Esophagus squamous epithelium (tissue), 5 donors: Measurements from ENCODE around the gene PRPF38B. TPM values are rescaled to one million over a fixed set of nuclear protein-coding genes. Genes with fewer than 3 reads are reported as not detected.

Experiments
- DNase-seq: peaks from one replicate; lab custom pipeline; 2025; lab: John Stamatoyannopoulos, UW
- H3K27ac ChIP-seq, 4 donors: fragments of 200-600 bp; sonication (generic); one replicate each; pipeline ENCODE4 v1.5.1; 2016 to 2019; ENCODE audit warnings: mild to moderate bottlenecking in 1 of 4
- H3K27me3 ChIP-seq, 4 donors: fragments of 200-600 bp; sonication (generic); 1 replicate in 3 of 4; 2 replicates in 1 of 4; pipeline versions ENCODE4 v1.5.1 to v1.6.0; 2017 to 2021; ENCODE audit warnings: antibody characterized with exemption in 1 of 4
- H3K36me3 ChIP-seq, 3 donors: fragments of 200-600 bp; sonication (generic); one replicate each; pipeline ENCODE4 v1.5.1; 2016 to 2019
- H3K4me1 ChIP-seq, 3 donors: fragments of 200-600 bp; sonication (generic); one replicate each; pipeline ENCODE4 v1.5.1; 2017 to 2019
- H3K4me3 ChIP-seq, 4 donors: fragments of 200-600 bp; sonication (generic); 1 replicate in 3 of 4; 2 replicates in 1 of 4; pipeline ENCODE4 v1.5.1; 2016 to 2019; ENCODE audit warnings: mild to moderate bottlenecking in 2 of 4, moderate library complexity in 1 of 4
- H3K9me3 ChIP-seq, 3 donors: fragments of 200-600 bp; sonication (generic); one replicate each; pipeline ENCODE4 v1.5.1; 2016 to 2019
- CTCF ChIP-seq, 6 experiments: fragments of 450-650 bp in 4 of 6; fragments of 200-600 bp in 2 of 6; sonication (generic) in 2 of 6; IDR thresholded peaks; one replicate each; pipeline ENCODE4 v1.5.1; 2016 to 2019; ENCODE audit warnings: antibody characterized with exemption in 6 of 6, mild to moderate bottlenecking in 4 of 6, moderate library complexity in 4 of 6
- POLR2A ChIP-seq, 4 donors: fragments of 450-650 bp; IDR thresholded peaks; one replicate each; pipeline ENCODE4 v1.6.1; 2017; ENCODE audit warnings: antibody characterized with exemption in 4 of 4, mild to moderate bottlenecking in 4 of 4, moderate library complexity in 3 of 4
- WGBS, 2 donors: methylation state at CpG; one replicate each; pipeline ENCODE4 v1.1.5; 2018; 5-methylcytosine and 5-hydroxymethylcytosine counted together
- intact Hi-C: fragments of 100-400 bp; cut with DNase I; formaldehyde crosslinking; loops from one replicate; pipeline ENCODE4 v1.15.0; 2022
- total RNA-seq, 4 donors: library from RNA; depleted of rRNA; stranded (reverse); fragments of >200 nt; gene quantifications; one replicate each; pipeline ENCODE4 v1.1.0, GENCODE V29; 2016
- donor health status: DM: yes; HTN: yes; CAD: no.

The PRPF38B gene
- 10 to 100 TPM; 14.4 to 38.1 (median 27.2) TPM for total RNA-seq

GRCh38 chr1:108691942-108692723 is at the start of gene PRPF38B:
PRPF38B (plus strand) TSS chr1:108692310; CDS start chr1:108692592, 282 bp downstream.
- Histone ChIP-seq H3K36me3 (peaks cover 0 to 19% (median 0%) of the 10 kb centered on the region in 3 donors), H3K9me3 (no peaks in the 10 kb centered on the region), H3K27ac (peak within 1 kb of the TSS; percentile 95 to 99 (median 98)), H3K27me3 (no peaks in the 10 kb centered on the region), H3K4me3 (peak within 1 kb of the TSS; percentile 75 to 92 (median 88)), H3K4me1 (peaks cover 7 to 47% (median 15%) of the 10 kb centered on the region in 3 donors)
- TF ChIP-seq POLR2A (IDR thresholded peaks at IDR 0.05) (peak in 3 of 4 donors; percentile 31 to 97 (median 85)), CTCF (IDR thresholded peaks at IDR 0.05) (no peak)
- intact Hi-C loops, result no loop called here
- WGBS, 2 donors, result 0% methylated on average over 4 to 8 of the region's 59 CpGs
- peak; percentile 79 for DNase-seq

GRCh38 chr1:108643492-108644335 is 48.4 kb upstream of the PRPF38B start:
- Histone ChIP-seq H3K27ac (no peak overlapping the region), H3K27me3 (no peaks in the 10 kb centered on the region), H3K4me3 (no peak overlapping the region), H3K4me1 (peaks cover 7 to 24% (median 11%) of the 10 kb centered on the region in 3 donors), H3K36me3 (no peaks in the 10 kb centered on the region), H3K9me3 (no peaks in the 10 kb centered on the region)
- no peak for DNase-seq
- TF ChIP-seq CTCF (IDR thresholded peaks at IDR 0.05) (peak; percentile 21 to 74 (median 58)), POLR2A (IDR thresholded peaks at IDR 0.05) (no peak)
- WGBS, 2 donors, result 19 to 22% methylated on average over 3 of the region's 3 CpGs
- intact Hi-C loops, result loop anchor here (5.0 to 10.0 kb wide), 2 partner anchors 79 to 131 kb away; partner anchors contain the start of gene EEIG2

GRCh38 chr1:108644984-108645383 is 47.1 kb upstream of the PRPF38B start:
- DNase-seq, result no peak
- H3K4me1 ChIP-seq, result peaks cover 7 to 24% (median 11%) of the 10 kb centered on the region in 3 donors
- intact Hi-C loops, result loop anchor here (5.0 to 10.0 kb wide), 2 partner anchors 80 to 133 kb away; partner anchors contain the start of gene EEIG2
- H3K36me3 ChIP-seq, result peaks cover 0 to 4% (median 0%) of the 10 kb centered on the region in 3 donors
- H3K9me3 ChIP-seq, result no peaks in the 10 kb centered on the region
- no peak overlapping the region for H3K4me3 ChIP-seq
- H3K27me3 ChIP-seq, result no peaks in the 10 kb centered on the region
- peak in 1 of 4 donors; percentile 15 for TF ChIP-seq POLR2A (IDR thresholded peaks at IDR 0.05)
- TF ChIP-seq CTCF (IDR thresholded peaks at IDR 0.05), result no peak
- H3K27ac ChIP-seq, result peak overlapping the region in 3 of 4 donors; percentile 5 to 83 (median 75)
- 32 to 46% methylated on average over 6 to 7 of the region's 7 CpGs for WGBS, 2 donors

- TF ChIP-seq CTCF (IDR thresholded peaks at IDR 0.05) (no peak), POLR2A (IDR thresholded peaks at IDR 0.05) (no peak)
- Histone ChIP-seq H3K4me3 (no peak overlapping the region), H3K36me3 (peaks cover 0 to 6% (median 0%) of the 10 kb centered on the region in 3 donors), H3K27me3 (no peaks in the 10 kb centered on the region), H3K4me1 (peaks cover 7 to 24% (median 11%) of the 10 kb centered on the region in 3 donors), H3K27ac (peak overlapping the region; percentile 60 to 83 (median 68)), H3K9me3 (no peaks in the 10 kb centered on the region)
- WGBS, 2 donors, result 69 to 79% methylated on average over 9 of the region's 9 CpGs
- intact Hi-C loops, result loop anchor here (10.0 kb wide), 1 partner anchor 81 kb away; the partner anchor contains the start of gene EEIG2
- no peak for DNase-seq
These were observed 46.4 kb upstream of the PRPF38B start for GRCh38 chr1:108645564-108646184.
